ENCODE data around the gene S100A4. TPM values are rescaled to one million over a fixed set of nuclear protein-coding genes. Genes with fewer than 3 reads are reported as not detected.

Gene S100A4
- total RNA-seq, 1 donor from 2014 or later: 7.8 TPM

GRCh38 chr1:153547560-153548551 is 2.2 kb upstream of the S100A4 start:
- no peak for TF ChIP-seq CTCF (IDR thresholded peaks at IDR 0.05; ENCODE audit: unreplicated experiment)
- Mint-ChIP-seq H3K36me3 (no peaks in the 10 kb centered on the region), H3K27me3 (ENCODE audit: low read depth) (no peaks in the 10 kb centered on the region), H3K27ac (no peak overlapping the region), H3K4me3 (no peak overlapping the region), H3K4me1 (peaks cover 74% of the 10 kb centered on the region), H3K9me3 (no peaks in the 10 kb centered on the region)
- DNase-seq (ENCODE audit: low spot score in 2 of 2, unreplicated experiment in 2 of 2): no peak

- Mint-ChIP-seq H3K27ac (peak overlapping the region; percentile 99), H3K9me3 (no peaks in the 10 kb centered on the region), H3K27me3 (ENCODE audit: low read depth) (no peaks in the 10 kb centered on the region), H3K36me3 (no peaks in the 10 kb centered on the region), H3K4me1 (peaks cover 81% of the 10 kb centered on the region), H3K4me3 (no peak overlapping the region)
- no peak for DNase-seq (ENCODE audit: low spot score in 2 of 2, unreplicated experiment in 2 of 2)
- no peak for TF ChIP-seq CTCF (IDR thresholded peaks at IDR 0.05; ENCODE audit: unreplicated experiment)
These were observed 1.4 kb upstream of the S100A4 start for GRCh38 chr1:153546796-153547559.

- Mint-ChIP-seq H3K27ac (peak overlapping the region; percentile 99), H3K9me3 (no peaks in the 10 kb centered on the region), H3K4me3 (no peak overlapping the region), H3K36me3 (no peaks in the 10 kb centered on the region), H3K4me1 (peaks cover 85% of the 10 kb centered on the region), H3K27me3 (ENCODE audit: low read depth) (no peaks in the 10 kb centered on the region)
- no peak for TF ChIP-seq CTCF (IDR thresholded peaks at IDR 0.05; ENCODE audit: unreplicated experiment)
- DNase-seq (ENCODE audit: low spot score in 2 of 2, unreplicated experiment in 2 of 2): no peak
These were observed 765 bp upstream of the S100A4 start for GRCh38 chr1:153546371-153546770.

GRCh38 chr1:153544453-153545066 is 1.0 kb downstream of the S100A4 start:
- H3K9me3 Mint-ChIP-seq: no peaks in the 10 kb centered on the region
- no peak for TF ChIP-seq CTCF (IDR thresholded peaks at IDR 0.05; ENCODE audit: unreplicated experiment)
- peaks cover 72% of the 10 kb centered on the region for H3K4me1 Mint-ChIP-seq
- peak overlapping the region; percentile 99 for H3K27ac Mint-ChIP-seq
- H3K27me3 Mint-ChIP-seq (ENCODE audit: low read depth): no peaks in the 10 kb centered on the region
- H3K36me3 Mint-ChIP-seq: no peaks in the 10 kb centered on the region
- no peak for DNase-seq (ENCODE audit: low spot score in 2 of 2, unreplicated experiment in 2 of 2)
- peak overlapping the region; percentile 58 for H3K4me3 Mint-ChIP-seq

GRCh38 chr1:153543736-153544135 is 1.9 kb downstream of the S100A4 start:
- DNase-seq (ENCODE audit: low spot score in 2 of 2, unreplicated experiment in 2 of 2): no peak
- H3K27me3 Mint-ChIP-seq (ENCODE audit: low read depth): no peaks in the 10 kb centered on the region
- peak overlapping the region; percentile 99 for H3K27ac Mint-ChIP-seq
- H3K36me3 Mint-ChIP-seq: no peaks in the 10 kb centered on the region
- H3K4me1 Mint-ChIP-seq: peaks cover 65% of the 10 kb centered on the region
- H3K4me3 Mint-ChIP-seq: peak overlapping the region; percentile 8
- TF ChIP-seq CTCF (IDR thresholded peaks at IDR 0.05; ENCODE audit: unreplicated experiment): no peak
- H3K9me3 Mint-ChIP-seq: no peaks in the 10 kb centered on the region
